WERI-Rb-1 (cell line): ENCODE measurements around the gene TFF3.

Experiments used
- DNase-seq: peaks from one replicate; pipeline ENCODE4 v3.0.0-alpha.2; 2020
- H3K27ac ChIP-seq: fragments of 250-450 bp; sonication (Bioruptor Pico); 2 replicates; pipeline ENCODE4 v1.5.1; 2020; ENCODE audit warnings: mild to moderate bottlenecking, moderate library complexity
- H3K27me3 ChIP-seq: fragments of 250-450 bp; sonication (Bioruptor Pico); 2 replicates; pipeline ENCODE4 v1.5.1; 2021; ENCODE audit warnings: mild to moderate bottlenecking, low read depth, moderate library complexity; ENCODE audit not compliant: insufficient read depth, severe bottlenecking
- H3K36me3 ChIP-seq: fragments of 250-450 bp; sonication (Bioruptor Pico); 2 replicates; pipeline ENCODE4 v1.5.1; 2020; ENCODE audit warnings: mild to moderate bottlenecking, moderate library complexity
- H3K4me3 ChIP-seq: 2 replicates; pipeline ENCODE4 v1.5.1; 2011; ENCODE audit warnings: low read depth, mild to moderate bottlenecking, control low read depth, low read length
- H3K9me3 ChIP-seq: fragments of 250-450 bp; sonication (Bioruptor Pico); 2 replicates; pipeline ENCODE4 v1.5.1; 2021; ENCODE audit warnings: mild to moderate bottlenecking, moderate library complexity; ENCODE audit not compliant: severe bottlenecking
- TF ChIP-seq, protein P1 (sequence below): IDR thresholded peaks from 2 replicates; pipeline ENCODE4 v1.5.1; 2011; ENCODE audit warnings: low read depth, mild to moderate bottlenecking, control low read depth, inconsistent platforms, low read length

TFF3 gene

DNA sequence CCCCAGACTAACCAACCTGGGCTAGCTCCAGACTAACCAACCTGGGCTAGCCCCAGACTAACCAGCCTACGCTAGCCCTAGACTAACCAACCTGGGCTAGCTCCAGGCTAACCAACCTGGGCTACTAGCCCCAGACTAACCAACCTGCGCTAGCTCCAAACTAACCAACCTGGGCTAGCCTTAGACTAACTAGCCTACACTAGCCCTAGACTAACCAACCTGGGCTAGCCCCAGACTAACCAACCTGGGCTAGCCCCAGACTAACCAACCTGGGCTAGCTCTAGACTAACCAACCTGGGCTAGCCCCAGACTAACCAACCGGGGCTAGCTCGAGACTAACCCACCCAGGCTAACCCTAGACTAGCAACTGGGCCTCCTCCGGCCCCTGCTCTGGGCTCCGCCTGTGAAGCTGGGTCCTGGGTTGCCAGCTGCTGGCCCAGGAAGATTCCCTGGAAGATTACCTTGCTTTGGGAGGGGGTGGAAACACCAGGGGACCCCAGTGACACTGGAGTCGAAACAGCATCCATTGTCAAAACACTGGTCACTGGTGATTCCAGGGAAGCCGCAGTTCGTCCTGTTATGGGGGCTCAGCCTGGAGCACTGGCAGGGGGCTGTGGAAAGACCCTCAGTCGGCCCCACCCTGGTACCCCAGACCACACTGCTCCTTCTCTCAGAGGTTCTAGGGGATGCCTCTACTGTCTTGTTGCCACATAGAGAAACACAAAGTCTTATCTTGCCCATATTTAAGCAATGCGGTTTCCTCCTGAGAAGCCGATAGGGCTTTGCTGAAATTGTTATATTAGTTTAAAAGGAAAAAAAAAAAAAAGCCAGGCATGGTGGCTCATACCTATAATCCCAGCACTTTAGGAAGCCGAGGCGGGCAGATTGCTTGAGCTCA, 34.5 kb upstream of the TFF3 start:
- Histone ChIP-seq H3K4me3 (no peak overlapping the region), H3K27ac (no peak overlapping the region), H3K27me3 (no peaks in the 10 kb centered on the region), H3K9me3 (peaks cover 10% of the 10 kb centered on the region), H3K36me3 (no peaks in the 10 kb centered on the region)
- DNase-seq, result peak; percentile 3
- TF ChIP-seq, protein P1, sequence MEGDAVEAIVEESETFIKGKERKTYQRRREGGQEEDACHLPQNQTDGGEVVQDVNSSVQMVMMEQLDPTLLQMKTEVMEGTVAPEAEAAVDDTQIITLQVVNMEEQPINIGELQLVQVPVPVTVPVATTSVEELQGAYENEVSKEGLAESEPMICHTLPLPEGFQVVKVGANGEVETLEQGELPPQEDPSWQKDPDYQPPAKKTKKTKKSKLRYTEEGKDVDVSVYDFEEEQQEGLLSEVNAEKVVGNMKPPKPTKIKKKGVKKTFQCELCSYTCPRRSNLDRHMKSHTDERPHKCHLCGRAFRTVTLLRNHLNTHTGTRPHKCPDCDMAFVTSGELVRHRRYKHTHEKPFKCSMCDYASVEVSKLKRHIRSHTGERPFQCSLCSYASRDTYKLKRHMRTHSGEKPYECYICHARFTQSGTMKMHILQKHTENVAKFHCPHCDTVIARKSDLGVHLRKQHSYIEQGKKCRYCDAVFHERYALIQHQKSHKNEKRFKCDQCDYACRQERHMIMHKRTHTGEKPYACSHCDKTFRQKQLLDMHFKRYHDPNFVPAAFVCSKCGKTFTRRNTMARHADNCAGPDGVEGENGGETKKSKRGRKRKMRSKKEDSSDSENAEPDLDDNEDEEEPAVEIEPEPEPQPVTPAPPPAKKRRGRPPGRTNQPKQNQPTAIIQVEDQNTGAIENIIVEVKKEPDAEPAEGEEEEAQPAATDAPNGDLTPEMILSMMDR, result no peak

DNA sequence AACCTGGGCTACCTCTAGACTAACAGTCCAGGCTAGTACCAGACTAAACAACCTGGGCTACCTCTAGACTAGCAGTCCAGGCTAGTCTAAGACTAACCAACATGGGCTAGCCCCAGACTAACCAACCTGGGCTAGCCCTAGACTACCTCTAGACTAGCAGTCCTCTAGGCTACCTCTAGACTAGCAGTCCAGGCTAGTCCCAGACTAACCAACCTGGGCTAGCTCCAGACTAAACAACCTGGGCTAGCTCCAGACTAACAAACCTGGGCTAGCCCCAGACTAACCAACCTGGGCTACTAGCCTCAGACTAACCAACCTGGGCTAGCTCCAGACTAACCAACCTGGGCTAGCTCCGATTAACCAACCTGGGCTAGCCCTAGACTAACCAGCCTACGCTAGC, 33.6 kb upstream of the TFF3 start:
- Histone ChIP-seq H3K27me3 (no peaks in the 10 kb centered on the region), H3K36me3 (no peaks in the 10 kb centered on the region), H3K4me3 (no peak overlapping the region), H3K9me3 (peaks cover 1% of the 10 kb centered on the region), H3K27ac (no peak overlapping the region)
- no peak for DNase-seq
- TF ChIP-seq, protein P1, result no peak

DNA sequence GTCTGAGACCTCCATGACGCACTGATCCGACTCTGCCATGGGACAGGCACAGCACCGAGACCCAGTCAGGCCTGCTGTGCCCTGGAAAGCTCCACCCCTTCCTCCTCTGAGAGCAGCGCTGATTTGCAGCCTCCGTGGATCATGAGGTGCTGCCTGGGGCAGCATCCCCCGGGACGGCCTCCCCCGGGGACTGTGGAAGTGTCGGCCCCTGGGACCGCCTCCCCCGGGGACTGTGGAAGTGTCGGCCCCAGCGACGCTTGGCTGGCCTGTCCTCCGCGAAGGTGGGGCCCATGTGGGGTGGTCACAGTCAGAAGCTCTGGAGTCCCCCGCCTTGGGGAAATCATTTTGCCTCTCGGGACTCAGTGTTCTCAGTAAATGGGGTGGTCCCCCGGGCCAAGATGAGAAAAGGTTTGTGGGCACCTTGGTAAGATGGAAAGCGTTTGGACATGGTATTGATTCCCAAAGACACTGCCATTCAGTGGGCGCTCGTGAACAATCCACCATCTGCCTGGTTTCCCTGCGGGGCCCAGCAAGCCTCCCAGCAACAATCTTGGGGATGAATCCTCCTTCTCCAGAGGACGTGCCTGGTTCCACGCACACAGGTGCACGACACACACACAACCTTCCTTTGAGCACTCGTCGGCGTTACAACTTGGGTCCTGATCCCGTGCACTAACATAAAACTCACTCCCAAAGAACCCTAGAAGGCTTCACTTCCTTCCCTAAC, 32.6 kb upstream of the TFF3 start:
- Histone ChIP-seq H3K27me3 (no peaks in the 10 kb centered on the region), H3K9me3 (no peaks in the 10 kb centered on the region), H3K4me3 (no peak overlapping the region), H3K36me3 (no peaks in the 10 kb centered on the region), H3K27ac (no peak overlapping the region)
- TF ChIP-seq, protein P1, result no peak
- DNase-seq, result peak; percentile 3

DNA sequence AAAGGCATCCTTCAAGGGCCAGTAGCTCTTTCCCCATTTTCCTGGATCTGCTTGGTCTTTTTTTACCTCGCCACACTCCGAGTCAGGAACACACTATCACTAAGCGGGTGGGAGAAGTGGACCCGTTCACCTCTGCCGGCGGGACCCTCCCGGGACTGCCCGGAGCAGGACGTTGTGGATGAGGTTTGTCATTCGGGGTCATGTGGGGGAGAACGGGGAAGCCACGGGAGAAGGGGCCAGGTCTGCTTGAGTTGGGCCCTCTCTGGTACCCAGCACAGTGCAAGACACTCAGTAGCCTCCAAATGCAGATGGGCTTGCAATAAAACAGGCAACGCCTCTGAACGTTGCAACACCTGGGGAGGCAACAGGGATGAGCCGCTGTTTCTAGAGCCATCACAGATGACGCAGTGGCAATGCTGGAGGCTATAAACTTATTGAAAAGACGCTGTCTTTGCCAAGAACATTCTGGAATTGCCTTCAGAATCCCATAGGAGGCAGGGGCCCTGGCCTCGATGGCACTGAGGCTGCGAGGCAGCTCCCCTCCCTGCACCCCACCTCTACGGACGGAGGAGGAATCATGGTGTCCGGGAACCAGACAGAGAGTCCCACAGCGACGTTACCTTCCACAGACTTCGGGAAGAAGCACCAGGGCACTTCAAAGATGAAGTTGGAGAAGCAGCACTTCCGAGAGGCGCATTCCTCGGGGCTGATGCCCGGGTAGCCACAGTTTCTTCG, 31.8 kb upstream of the TFF3 start:
- H3K27ac ChIP-seq, result no peak overlapping the region
- H3K4me3 ChIP-seq, result no peak overlapping the region
- TF ChIP-seq, protein P1, result no peak
- no peaks in the 10 kb centered on the region for H3K36me3 ChIP-seq
- no peak for DNase-seq
- H3K27me3 ChIP-seq, result no peaks in the 10 kb centered on the region
- H3K9me3 ChIP-seq, result no peaks in the 10 kb centered on the region

DNA sequence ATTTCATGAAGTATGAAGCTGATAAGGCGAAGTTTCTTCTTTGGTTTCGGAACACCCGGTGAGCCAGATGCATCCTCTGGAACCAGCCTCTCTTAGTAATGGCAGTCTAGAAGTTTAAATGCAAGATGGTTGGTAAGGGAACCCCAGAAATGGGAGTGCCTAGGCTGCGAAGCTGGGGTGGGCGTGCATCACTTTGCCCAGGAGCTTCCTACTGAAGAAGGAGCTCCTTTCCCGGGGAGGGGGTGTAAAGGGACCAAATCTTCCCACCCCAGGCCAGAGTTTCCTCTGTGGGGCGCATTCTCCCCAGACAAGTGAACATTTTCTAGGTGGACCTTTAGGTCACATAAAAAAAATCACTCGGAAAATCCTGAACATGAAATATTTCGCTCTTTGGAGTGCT, 31.2 kb upstream of the TFF3 start:
- TF ChIP-seq, protein P1, result no peak
- Histone ChIP-seq H3K9me3 (no peaks in the 10 kb centered on the region), H3K27me3 (no peaks in the 10 kb centered on the region), H3K36me3 (no peaks in the 10 kb centered on the region), H3K4me3 (no peak overlapping the region), H3K27ac (no peak overlapping the region)
- no peak for DNase-seq
